COR-L47 (cell line): Measurements from ENCODE around the gene WDR26.
"Not testable (repeated sequence)": the region's sequence is repeated elsewhere in the genome, so short reads cannot be mapped to it uniquely, and the experiment has no call there.

Source experiments
- DNase-seq: peaks from one replicate; lab custom pipeline; 2025; lab: John Stamatoyannopoulos, UW

Gene WDR26

GRCh38 chr1:224393294-224393693 lies 41.3 kb downstream of the WDR26 start:
- no peak for DNase-seq

GRCh38 chr1:224392411-224393249 lies 42.0 kb downstream of the WDR26 start:
- no peak for DNase-seq

- no peak for DNase-seq
Observed at GRCh38 chr1:224390517-224390916, 44.1 kb downstream of the WDR26 start.

GRCh38 chr1:224387943-224388342 lies 46.7 kb downstream of the WDR26 start:
- DNase-seq: no peak

DNA sequence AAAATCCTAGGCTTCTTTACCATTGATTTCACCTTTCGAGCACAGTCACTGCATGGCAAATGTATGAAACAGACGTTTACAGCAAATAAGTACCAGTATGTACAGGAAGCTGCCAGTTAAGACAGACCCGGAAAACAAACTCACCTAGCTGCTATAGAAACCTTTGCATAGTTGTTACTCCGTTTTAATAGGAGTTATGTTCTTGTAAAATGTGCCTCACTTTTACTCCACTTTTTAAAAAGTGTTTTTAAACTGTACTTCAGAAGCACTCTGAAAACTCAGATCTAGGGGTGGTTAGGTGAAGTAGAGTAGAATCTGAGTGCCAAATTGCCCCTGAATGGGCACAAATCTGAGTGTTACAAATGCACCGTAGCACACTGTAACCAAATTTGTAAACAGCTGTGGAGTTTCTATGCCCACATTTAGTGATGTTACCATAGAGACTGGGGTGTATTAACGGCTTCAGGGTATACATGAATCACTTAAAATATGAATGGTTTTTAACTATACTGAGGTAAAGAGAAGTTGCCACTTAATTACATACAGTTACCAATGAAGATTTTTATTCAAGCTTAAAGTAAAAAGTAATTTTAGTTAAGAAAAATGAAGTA lies 47.2 kb downstream of the WDR26 start:
- DNase-seq: no peak

- DNase-seq: no peak
Observed at GRCh38 chr1:224383218-224383617, 51.4 kb downstream of the WDR26 start.

DNA sequence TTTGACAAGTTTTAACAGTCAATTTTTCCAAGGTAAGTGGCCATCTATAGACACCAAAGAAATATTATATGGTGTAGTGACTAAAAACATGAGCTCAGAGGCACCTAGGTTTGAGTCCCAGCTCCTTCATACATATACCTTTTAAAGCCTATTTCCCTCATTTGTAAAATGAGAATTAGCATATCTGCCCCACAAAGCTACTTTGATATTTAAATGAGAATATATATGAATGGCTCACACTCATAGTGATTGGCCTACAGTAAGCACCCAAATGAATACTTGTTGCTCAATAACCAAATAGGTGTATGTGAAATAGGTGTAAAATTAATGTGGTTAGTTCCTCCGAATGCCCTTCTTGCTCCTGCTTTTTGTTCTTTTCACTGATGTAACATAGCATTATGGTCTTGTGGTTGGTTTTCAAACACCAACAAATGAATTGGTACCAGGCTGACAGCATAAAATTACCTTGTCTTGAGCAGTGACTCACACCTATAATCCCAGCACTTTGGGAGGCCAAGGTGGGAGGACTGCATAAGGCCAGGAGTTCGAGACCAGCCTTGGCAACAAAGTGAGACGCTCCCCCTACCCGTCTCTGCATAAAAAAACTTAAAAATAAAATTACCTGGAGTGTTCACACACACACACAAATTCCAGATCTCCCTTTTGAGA lies 52.6 kb downstream of the WDR26 start:
- DNase-seq: no peak

GRCh38 chr1:224380003-224380402 lies 54.6 kb downstream of the WDR26 start:
- DNase-seq: no peak

DNA sequence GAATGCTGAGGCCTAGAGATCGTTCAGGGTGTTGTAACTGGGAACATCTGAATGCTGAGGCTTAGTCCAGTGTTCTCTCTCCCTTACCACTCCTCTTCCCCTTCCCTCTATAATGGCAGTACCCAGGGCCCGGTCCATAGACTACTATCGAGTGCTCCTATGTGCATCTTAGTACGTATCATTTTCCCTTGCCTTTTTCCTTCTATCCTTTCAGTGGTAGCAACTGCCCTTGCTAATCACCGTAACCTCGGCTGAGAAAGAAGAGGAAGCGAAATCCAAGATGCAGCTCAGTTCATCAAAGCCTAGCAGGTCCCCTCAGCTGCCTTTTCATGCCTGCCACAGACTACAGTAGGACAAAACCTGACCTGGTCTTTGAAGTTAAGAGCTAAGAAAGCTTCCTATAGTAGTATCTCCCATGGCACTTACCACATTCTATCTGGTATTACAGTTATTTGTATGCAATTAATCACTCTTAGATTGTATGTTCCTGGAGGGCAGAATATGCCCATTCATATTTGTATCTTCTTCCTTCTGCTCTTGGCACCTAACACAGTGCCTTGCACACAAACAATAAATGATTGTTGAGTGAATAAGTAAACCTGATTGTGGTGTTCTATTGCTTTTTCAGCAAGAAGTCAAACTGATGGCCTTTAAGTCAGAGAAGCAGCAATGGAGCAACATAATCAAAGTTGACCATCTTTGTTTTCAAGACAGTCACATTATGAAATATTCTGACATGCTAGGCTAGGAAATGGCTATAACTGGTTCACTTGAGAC lies 55.6 kb downstream of the WDR26 start:
- DNase-seq: no peak

DNA sequence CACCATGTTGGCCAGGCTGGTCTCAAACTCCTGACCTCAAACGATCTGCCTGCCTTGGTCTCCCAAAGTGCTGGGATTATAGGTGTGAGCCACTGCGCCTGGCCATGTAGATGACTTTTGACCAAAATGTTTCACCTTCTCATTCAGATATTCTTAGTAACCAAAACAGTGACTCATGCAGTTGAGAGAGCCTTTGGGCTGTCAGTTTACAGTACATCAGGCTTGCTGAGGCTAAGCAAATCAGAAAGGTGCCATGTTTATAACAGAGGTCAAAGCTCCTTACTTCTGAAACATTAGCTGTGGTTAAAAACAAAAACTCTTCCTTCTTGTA lies 57.0 kb downstream of the WDR26 start:
- DNase-seq: no peak

DNA sequence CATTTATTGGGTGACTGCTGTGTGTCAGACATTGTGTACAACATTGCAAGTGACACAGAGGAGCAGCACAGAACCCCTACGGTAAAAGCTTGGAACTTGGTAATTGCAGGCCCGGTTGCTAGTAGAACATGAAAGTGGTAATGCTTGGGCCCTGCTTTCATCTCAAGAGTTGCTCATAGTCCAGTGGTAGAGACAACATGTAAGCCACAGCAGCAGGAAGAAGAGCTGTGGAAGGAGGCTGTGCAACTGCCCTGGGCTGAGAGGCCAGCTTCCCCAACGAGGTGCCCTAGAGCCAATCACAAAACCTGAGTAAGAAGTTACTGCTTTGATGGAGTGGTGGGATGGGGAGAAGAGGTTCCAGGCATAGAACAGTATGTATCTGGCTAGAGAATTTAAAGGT lies 59.5 kb downstream of the WDR26 start:
- no peak for DNase-seq

GRCh38 chr1:224373008-224373590 lies 61.5 kb downstream of the WDR26 start:
- DNase-seq: no peak

DNA sequence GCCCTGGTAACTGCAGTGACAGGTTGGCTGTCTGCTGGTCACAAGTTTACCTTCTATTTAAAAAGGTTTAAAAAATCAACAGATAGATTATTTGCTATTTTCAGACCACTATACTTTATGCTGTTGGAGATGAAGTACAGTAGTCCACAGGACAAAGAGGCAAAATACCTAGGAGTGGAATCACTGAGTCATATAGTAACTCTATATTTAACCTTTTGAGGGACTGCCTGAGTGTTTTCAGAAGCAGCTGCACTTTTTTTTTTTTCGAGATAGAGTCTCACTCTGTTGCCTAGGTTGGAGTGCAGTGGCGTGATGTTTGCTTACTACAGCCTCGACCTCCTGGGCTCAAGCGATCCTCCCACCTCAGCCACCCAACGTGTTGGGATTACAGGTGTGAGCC lies 66.2 kb downstream of the WDR26 start:
- DNase-seq: no peak

GRCh38 chr1:224359207-224359606 lies 75.4 kb downstream of the WDR26 start:
- DNase-seq: no peak

DNA sequence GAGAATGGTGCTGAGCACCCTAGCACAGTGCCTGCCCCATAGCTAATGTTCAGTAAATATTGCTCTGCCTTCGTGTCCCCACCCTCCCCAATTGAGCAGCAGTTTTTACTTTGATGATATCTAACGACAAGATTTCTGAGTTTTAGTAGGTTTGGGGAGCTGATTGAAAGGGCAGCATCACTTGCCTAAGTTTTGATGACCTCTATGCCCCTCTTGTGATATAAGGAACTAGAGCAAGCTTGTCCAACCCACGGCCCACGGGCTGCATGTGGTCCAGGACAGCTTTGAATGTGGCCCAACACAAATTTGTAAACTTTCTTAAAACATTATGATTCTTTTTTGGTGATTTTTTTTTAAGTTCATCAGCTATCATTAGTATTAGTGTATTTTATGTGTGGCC lies 76.4 kb downstream of the WDR26 start:
- no peak for DNase-seq

DNA sequence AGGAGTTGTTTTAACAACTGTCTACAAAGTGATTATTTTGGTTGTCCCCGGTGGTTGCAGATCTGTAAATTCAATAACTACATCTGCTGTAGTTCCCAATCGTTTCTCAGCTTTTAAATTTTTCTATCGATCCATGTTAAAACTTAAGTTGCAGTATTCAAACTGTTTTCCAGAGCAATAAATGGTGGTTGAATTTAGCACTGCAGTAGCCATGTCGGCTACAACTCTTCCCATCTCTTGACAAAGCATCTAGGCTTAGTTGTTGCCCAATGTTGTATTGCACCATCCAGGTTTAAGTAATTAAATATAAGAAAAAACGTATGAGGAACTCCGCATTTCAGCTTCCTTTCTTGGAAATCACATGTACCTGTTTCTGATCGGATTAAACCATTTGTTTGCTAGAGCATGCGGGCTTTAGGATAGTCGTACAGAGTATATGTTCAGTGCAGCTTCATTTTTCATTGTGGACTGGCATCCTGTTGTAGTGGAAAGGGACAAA lies 76.9 kb downstream of the WDR26 start:
- DNase-seq: no peak

DNA sequence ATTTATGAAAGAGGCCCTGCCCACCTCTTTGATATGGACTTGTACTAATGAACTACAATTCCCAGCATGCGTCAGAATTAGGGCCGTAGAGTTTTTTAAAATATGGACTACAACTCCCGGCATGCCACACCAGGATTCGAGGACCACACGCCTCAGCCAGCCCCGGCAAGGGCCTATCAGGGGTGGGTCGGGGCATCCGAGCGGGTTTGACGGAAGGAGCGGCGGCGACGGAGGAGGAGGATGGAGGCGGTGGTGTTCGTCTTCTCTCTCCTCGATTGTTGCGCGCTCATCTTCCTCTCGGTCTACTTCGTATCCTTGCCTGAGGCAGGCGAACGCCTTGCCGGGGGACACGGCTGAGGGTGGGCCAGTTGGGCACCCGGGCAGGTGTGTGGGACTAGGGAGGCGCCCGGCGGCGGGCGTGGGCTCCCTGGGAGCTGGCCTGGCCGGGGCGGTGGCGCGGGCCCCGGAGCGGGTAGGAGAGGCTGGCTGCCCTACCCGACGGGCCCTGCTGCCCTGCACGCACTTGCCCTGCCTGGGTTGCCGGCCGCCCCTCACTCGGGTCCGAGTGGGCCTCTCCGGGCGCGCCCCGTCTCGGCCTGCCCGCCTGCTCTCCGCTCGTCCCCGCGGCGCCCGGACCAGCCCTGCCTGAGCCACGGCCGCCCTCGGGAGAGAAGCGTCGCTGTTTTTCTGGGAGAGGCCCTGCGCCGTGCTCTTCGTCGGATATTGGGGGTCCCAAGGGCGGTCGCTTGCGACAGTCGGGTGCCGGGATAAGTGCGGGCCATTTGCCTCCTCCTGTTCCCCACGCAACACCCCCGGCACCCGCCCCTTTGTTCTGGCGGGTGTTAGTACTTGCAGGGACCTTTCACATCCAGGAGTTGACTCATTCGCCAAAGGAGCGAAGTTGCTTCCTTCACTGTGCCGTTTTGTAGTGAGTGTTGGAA lies 77.6 kb downstream of the WDR26 start, which contains the start of gene CNIH4:
CNIH4 (plus strand) TSS at position 195 of the 941 bp plus-strand sequence; CDS start at position 241, 46 bp downstream.
- DNase-seq: peak; percentile 89

DNA sequence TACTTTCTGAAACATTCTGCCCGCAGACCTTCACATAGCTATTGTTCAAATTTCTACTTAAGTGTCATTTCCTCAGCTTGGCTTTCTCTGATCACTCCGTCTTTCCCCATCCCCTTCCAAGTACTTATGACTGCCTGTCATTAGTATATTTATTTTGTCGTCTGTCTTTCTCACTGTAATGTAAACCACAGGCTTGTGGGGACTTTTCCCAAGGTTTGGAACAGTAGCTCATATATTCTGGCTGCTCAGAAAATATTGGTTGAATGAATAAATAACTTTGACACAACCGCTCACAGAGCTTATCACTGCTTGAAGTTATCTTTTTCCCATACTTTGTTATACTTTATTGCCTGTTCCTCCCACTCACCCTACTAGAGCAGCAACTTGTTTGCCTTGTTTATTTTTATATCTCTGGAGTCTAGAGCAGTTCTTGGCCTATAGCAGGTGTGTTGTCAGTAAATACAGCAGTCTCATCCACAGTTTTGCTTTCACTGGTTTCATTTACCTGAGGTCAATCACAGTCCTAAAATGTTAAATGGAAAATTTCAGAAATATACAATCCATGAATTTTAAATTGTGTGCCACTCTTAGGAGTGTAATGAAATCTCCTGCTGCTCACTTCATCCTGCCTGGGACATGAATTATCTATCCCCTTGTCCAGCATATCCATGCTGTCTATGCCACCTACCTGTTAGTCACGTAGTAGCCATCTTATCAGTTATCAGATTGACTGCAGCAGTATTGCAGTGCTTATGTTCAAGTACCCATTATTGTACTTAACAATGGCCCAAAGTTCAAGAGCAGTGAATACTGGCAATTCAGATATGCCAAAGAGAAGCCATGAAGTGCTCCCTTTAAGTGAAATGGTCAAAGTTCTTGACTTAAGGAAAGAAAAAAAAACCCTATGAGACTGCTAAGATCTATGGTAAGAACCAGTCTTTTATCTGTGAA lies 80.3 kb downstream of the WDR26 start:
- no peak for DNase-seq

DNA sequence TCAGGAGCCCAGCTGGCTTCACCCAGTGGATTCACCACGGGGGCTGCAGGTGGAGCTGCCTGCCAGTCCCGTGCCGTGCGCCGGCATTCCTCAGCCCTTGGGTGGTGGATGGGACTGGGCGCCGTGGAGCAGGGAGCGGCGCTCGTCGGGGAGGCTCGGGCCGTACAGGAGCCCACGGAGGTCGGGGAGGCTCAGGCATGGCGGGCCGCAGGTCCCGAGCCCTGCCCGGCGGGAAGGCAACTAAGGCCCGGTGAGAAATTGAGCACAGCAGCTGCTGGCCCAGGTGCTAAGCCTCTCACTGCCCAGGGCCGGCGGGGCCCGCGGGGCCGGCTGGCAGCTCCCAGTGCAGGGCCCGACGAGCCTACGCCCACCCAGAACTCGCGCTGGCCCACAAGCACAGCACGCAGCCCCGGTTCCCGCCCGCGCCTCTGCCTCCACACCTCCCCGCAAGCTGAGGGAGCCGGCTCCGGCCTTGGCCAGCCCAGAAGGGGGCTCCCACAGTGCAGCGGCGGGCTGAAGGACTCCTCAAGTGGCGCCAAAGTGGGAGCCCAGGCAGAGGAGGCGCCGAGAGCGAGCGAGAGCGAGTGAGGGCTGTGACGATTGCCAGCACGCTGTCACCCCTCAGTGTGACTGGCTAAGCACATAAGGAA lies 82.0 kb downstream of the WDR26 start:
- not testable (repeated sequence) for DNase-seq
